ENCODE measurements around the gene SH3BP1. TPM values are rescaled to one million over a fixed set of nuclear protein-coding genes. Genes with fewer than 3 reads are reported as not detected.

The SH3BP1 gene
- total and polyA plus RNA-seq, 2 of the 13 experiments (the other 11 are each of a cell fraction or from before 2014, with no cell fraction given) = 8.4 to 18.5 TPM

DNA sequence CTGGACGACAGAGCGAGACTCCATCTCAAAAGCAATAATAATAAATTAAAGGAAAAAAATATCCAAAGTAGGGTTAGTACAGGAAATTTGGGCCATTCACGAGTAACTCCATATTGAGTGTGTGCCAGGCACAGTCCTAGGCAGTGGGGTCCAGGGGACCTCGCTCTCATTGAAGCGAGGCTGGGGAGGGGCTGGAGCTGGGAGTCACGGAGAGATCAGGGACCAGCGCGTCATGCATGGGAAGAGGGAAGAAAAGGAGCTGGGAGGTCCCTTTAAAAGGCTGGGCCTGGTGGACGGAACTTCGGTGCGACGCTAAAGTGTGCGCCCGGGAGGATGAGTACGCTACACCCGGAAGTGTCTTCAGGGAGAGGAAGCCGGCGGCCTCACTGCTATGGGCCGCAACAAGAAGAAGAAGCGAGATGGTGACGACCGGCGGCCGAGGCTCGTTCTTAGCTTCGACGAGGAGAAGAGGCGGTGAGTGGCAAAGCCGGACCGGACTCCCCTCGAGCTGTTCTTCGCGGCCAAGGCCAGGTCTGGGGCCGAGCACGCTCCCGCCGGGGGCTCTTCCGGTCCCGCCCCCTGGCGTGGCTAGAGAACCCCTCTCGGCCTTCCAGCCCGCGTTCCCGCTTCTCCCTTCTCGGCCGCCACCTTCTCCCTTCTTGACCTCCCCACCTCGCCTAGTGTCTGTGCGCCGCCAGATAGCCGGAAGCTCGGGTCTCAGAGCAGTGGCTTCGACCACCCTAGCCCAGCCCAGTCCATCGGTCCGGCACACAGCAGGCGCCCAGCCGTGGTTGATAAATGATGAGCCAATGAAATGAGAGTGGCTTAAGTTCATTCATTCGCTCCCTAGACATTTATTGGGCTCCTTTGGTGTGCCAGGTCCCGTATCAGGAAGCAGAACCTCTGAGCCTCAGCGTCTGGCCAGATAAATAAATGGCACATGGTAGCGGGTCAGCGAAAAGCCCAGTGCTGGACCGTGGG is 46.8 kb downstream of the SH3BP1 start, which contains the start of gene NOL12 (continued):
- TF ChIP-seq, protein P1, sequence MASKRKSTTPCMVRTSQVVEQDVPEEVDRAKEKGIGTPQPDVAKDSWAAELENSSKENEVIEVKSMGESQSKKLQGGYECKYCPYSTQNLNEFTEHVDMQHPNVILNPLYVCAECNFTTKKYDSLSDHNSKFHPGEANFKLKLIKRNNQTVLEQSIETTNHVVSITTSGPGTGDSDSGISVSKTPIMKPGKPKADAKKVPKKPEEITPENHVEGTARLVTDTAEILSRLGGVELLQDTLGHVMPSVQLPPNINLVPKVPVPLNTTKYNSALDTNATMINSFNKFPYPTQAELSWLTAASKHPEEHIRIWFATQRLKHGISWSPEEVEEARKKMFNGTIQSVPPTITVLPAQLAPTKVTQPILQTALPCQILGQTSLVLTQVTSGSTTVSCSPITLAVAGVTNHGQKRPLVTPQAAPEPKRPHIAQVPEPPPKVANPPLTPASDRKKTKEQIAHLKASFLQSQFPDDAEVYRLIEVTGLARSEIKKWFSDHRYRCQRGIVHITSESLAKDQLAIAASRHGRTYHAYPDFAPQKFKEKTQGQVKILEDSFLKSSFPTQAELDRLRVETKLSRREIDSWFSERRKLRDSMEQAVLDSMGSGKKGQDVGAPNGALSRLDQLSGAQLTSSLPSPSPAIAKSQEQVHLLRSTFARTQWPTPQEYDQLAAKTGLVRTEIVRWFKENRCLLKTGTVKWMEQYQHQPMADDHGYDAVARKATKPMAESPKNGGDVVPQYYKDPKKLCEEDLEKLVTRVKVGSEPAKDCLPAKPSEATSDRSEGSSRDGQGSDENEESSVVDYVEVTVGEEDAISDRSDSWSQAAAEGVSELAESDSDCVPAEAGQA (IDR thresholded peaks at IDR 0.05; ENCODE audit: low read depth) = peak; percentile 69; the same call in 1 of the 2 replicates
- TF ChIP-seq, protein P1 (CRISPR knock-in tag; IDR thresholded peaks at IDR 0.05; ENCODE audit: borderline replicate concordance) = no peak
- TF ChIP-seq, protein P2, sequence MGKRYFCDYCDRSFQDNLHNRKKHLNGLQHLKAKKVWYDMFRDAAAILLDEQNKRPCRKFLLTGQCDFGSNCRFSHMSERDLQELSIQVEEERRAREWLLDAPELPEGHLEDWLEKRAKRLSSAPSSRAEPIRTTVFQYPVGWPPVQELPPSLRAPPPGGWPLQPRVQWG (CRISPR knock-in tag; IDR thresholded peaks at IDR 0.05; ENCODE audit: borderline replicate concordance, low read depth) = no peak
- TF ChIP-seq MIER3 (CRISPR knock-in tag; IDR thresholded peaks at IDR 0.05; ENCODE audit: borderline replicate concordance) (no peak; the same call in 1 of the 2 replicates), TGIF2 (CRISPR knock-in tag; IDR thresholded peaks at IDR 0.05) (peak; percentile 82; the same call in 1 of the 2 replicates), ZNF256 (CRISPR knock-in tag; conservative IDR thresholded peaks at IDR 0.05) (0 out of 2 replicates have a peak, but pooled peaks have one; percentile 64), MEIS2 (CRISPR knock-in tag; IDR thresholded peaks at IDR 0.05) (peak; percentile 51), DNMT3B (CRISPR knock-in tag; conservative IDR thresholded peaks at IDR 0.05) (no peak), TEAD2 (CRISPR knock-in tag; IDR thresholded peaks at IDR 0.05) (no peak), ZNF660 (CRISPR knock-in tag; IDR thresholded peaks at IDR 0.05; ENCODE audit: borderline replicate concordance, low read depth) (no peak), PAF1 (CRISPR knock-in tag; IDR thresholded peaks at IDR 0.05) (no peak), GZF1 (CRISPR knock-in tag; IDR thresholded peaks at IDR 0.05) (0 out of 2 replicates have a peak, but pooled peaks have one; percentile 25), ZNF703 (CRISPR knock-in tag; IDR thresholded peaks at IDR 0.05; ENCODE audit: borderline replicate concordance) (no peak), KLF9 (CRISPR knock-in tag; IDR thresholded peaks at IDR 0.05; ENCODE audit: low read depth) (0 out of 2 replicates have a peak, but pooled peaks have one; percentile 49), ZFX (CRISPR knock-in tag; IDR thresholded peaks at IDR 0.05; ENCODE audit: low read depth) (peak; percentile 98), ZNF639 (CRISPR knock-in tag; conservative IDR thresholded peaks at IDR 0.05) (no peak; the same call in 1 of the 2 replicates), ZNF251 (CRISPR knock-in tag; IDR thresholded peaks at IDR 0.05) (no peak), ZFP1 (CRISPR knock-in tag; IDR thresholded peaks at IDR 0.05) (no peak)
- TF ChIP-seq, protein P3, sequence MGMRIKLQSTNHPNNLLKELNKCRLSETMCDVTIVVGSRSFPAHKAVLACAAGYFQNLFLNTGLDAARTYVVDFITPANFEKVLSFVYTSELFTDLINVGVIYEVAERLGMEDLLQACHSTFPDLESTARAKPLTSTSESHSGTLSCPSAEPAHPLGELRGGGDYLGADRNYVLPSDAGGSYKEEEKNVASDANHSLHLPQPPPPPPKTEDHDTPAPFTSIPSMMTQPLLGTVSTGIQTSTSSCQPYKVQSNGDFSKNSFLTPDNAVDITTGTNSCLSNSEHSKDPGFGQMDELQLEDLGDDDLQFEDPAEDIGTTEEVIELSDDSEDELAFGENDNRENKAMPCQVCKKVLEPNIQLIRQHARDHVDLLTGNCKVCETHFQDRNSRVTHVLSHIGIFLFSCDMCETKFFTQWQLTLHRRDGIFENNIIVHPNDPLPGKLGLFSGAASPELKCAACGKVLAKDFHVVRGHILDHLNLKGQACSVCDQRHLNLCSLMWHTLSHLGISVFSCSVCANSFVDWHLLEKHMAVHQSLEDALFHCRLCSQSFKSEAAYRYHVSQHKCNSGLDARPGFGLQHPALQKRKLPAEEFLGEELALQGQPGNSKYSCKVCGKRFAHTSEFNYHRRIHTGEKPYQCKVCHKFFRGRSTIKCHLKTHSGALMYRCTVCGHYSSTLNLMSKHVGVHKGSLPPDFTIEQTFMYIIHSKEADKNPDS (CRISPR knock-in tag; IDR thresholded peaks at IDR 0.05) = 0 out of 2 replicates have a peak, but pooled peaks have one; percentile 32

All from HepG2 (cell line).